ENCODE results near the gene ANKS1B.
"Not testable (repeated sequence)": the region's sequence is repeated elsewhere in the genome, so short reads cannot be mapped to it uniquely, and the experiment has no call there.

ANKS1B gene

GRCh38 chr12:99686142-99686541 is 298.6 kb downstream of the ANKS1B start:
- FAIRE-seq: no peak

GRCh38 chr12:99680276-99680675 is 304.5 kb downstream of the ANKS1B start:
- no peak for FAIRE-seq

GRCh38 chr12:99670635-99671034 is 314.1 kb downstream of the ANKS1B start:
- FAIRE-seq: no peak

GRCh38 chr12:99658671-99659349 is 325.9 kb downstream of the ANKS1B start:
- FAIRE-seq: peak; percentile 85

- no peak for FAIRE-seq
These were observed 335.2 kb downstream of the ANKS1B start for GRCh38 chr12:99649551-99649950.

GRCh38 chr12:99648183-99648582 is 336.6 kb downstream of the ANKS1B start:
- FAIRE-seq: no peak

GRCh38 chr12:99647453-99647852 is 337.3 kb downstream of the ANKS1B start, which contains the start of gene GARIN6:
TSS of gene GARIN6 (plus strand) at chr12:99647753. CDS start at chr12:99648175, 422 bp downstream.
- FAIRE-seq: no peak

- no peak for FAIRE-seq
These were observed 340.1 kb downstream of the ANKS1B start for GRCh38 chr12:99644629-99645028.

GRCh38 chr12:99627459-99627858 is 357.3 kb downstream of the ANKS1B start:
- FAIRE-seq: no peak

- FAIRE-seq: not testable (repeated sequence)
These were observed 360.1 kb downstream of the ANKS1B start for GRCh38 chr12:99624591-99624990.

- FAIRE-seq: no peak
These were observed 364.6 kb downstream of the ANKS1B start for GRCh38 chr12:99620159-99620479.

GRCh38 chr12:99619389-99620158 is 365.2 kb downstream of the ANKS1B start:
- no peak for FAIRE-seq

- FAIRE-seq: no peak
These were observed 366.1 kb downstream of the ANKS1B start for GRCh38 chr12:99618657-99619056.

GRCh38 chr12:99611599-99611998 is 373.1 kb downstream of the ANKS1B start:
- FAIRE-seq: no peak

GRCh38 chr12:99611117-99611516 is 373.6 kb downstream of the ANKS1B start:
- FAIRE-seq: no peak

GRCh38 chr12:99609455-99610181 is 375.1 kb downstream of the ANKS1B start:
- FAIRE-seq: no peak

- FAIRE-seq: no peak
These were observed 384.3 kb downstream of the ANKS1B start for GRCh38 chr12:99600388-99600787.

GRCh38 chr12:99598785-99599184 is 386.0 kb downstream of the ANKS1B start:
- FAIRE-seq: no peak

GRCh38 chr12:99596762-99597161 is 388.0 kb downstream of the ANKS1B start:
- FAIRE-seq: no peak

- FAIRE-seq: not testable (repeated sequence)
These were observed 407.6 kb downstream of the ANKS1B start for GRCh38 chr12:99577125-99577524.

- FAIRE-seq: no peak
These were observed 410.8 kb downstream of the ANKS1B start for GRCh38 chr12:99573980-99574379.

- no peak for FAIRE-seq
These were observed 417.7 kb downstream of the ANKS1B start for GRCh38 chr12:99567072-99567471.

- FAIRE-seq: no peak
These were observed 426.6 kb downstream of the ANKS1B start for GRCh38 chr12:99558109-99558508.

- no peak for FAIRE-seq
These were observed 431.3 kb downstream of the ANKS1B start for GRCh38 chr12:99553461-99553860.
